SK-N-SH treated with all-trans-retinoic acid at 6 μM for 48 hours (cell line): ENCODE measurements around the gene DPP7.

ENCODE experiments used
- ARNTL ChIP-seq: fragments of 450-650 bp; formaldehyde crosslinking; IDR thresholded peaks from 2 replicates; pipeline ENCODE4 v1.5.0; 2020; ENCODE audit warnings: low read depth, mild to moderate bottlenecking, moderate library complexity, borderline replicate concordance
- BACH2 ChIP-seq: fragments of 250-450 bp; sonication (Bioruptor Pico); IDR thresholded peaks from 2 replicates; pipeline ENCODE4 v1.9.0; 2021; ENCODE audit warnings: mild to moderate bottlenecking, borderline replicate concordance
- CSDC2 ChIP-seq: fragments of 250-450 bp; sonication (Bioruptor Pico); IDR thresholded peaks from 2 replicates; pipeline ENCODE4 v1.5.0; 2020; ENCODE audit warnings: mild to moderate bottlenecking, moderate library complexity
- RARB ChIP-seq: fragments of 250-450 bp; sonication (Bioruptor Pico); IDR thresholded peaks from 2 replicates; pipeline ENCODE4 v1.8.0; 2021; ENCODE audit warnings: mild to moderate bottlenecking, moderate library complexity
- TOX ChIP-seq: fragments of 250-450 bp; sonication (Bioruptor Pico); IDR thresholded peaks from 2 replicates; pipeline ENCODE4 v1.8.0; 2021; ENCODE audit warnings: mild to moderate bottlenecking, moderate library complexity, borderline replicate concordance
- ZFP30 ChIP-seq: fragments of 450-650 bp; formaldehyde crosslinking; IDR thresholded peaks from 2 replicates; pipeline ENCODE4 v1.5.0; 2022; ENCODE audit warnings: mild to moderate bottlenecking, moderate library complexity
- ZNF70 ChIP-seq: fragments of 450-650 bp; formaldehyde crosslinking; IDR thresholded peaks from 2 replicates; pipeline ENCODE4 v1.5.0; 2020; ENCODE audit warnings: mild to moderate bottlenecking, moderate library complexity
- ZNF8 ChIP-seq: fragments of 450-650 bp; formaldehyde crosslinking; IDR thresholded peaks from 2 replicates; pipeline ENCODE4 v1.5.0; 2020; ENCODE audit warnings: mild to moderate bottlenecking, moderate library complexity
- TF ChIP-seq, protein P1 (sequence below): fragments of 250-450 bp; sonication (Bioruptor Pico); IDR thresholded peaks from 2 replicates; pipeline ENCODE4 v1.8.0; 2020; ENCODE audit warnings: mild to moderate bottlenecking, moderate library complexity, borderline replicate concordance
- TF ChIP-seq, protein P2 (sequence below): fragments of 250-450 bp; sonication (Bioruptor Pico); IDR thresholded peaks from 2 replicates; pipeline ENCODE4 v1.5.0; 2020; ENCODE audit warnings: mild to moderate bottlenecking, moderate library complexity

DNA sequence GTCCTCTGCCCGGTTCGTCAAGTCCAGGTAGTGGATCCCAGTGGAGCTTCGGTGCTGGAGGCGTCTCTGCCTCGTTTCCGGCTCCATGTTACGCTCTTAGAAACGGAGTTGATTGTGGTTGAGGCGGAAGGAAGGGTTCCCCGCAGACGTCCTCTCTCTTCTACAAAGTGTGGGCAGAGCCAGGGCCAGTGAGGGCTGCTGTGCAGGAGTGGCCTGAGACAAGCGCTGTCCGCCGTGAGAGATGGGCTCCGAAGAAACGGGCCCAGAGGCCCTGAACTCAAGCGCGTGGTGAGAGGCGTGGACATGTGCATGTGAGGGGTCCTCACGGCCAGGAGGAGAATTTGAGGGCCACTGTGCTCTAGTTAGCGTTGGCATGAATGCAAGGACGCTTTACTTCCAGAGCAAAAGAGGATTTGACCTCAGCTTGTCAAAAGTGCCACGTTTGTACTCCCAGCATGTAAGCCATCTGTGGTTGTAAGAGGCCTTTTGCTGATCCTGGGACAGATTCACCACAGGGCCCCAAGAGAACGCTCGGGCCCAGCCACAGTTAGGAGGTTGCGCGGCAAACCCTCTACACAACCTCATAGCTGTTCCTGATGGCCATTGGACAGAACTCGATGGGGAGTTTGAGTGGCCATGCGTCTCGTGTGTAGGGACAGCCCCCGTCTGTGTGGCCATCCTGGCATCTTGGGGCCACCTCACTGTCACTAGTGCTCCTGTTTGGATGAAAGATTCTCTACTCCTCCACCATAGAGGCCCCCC, 17.6 kb downstream of the DPP7 start:
- TF ChIP-seq CSDC2 (CRISPR knock-in tag) (no peak), ZFP30 (CRISPR knock-in tag) (no peak), RARB (CRISPR knock-in tag) (no peak), TOX (CRISPR knock-in tag) (no peak), ZNF70 (CRISPR knock-in tag) (no peak), ARNTL (CRISPR knock-in tag) (no peak), BACH2 (no peak), ZNF8 (CRISPR knock-in tag) (no peak)
- TF ChIP-seq, protein P1, sequence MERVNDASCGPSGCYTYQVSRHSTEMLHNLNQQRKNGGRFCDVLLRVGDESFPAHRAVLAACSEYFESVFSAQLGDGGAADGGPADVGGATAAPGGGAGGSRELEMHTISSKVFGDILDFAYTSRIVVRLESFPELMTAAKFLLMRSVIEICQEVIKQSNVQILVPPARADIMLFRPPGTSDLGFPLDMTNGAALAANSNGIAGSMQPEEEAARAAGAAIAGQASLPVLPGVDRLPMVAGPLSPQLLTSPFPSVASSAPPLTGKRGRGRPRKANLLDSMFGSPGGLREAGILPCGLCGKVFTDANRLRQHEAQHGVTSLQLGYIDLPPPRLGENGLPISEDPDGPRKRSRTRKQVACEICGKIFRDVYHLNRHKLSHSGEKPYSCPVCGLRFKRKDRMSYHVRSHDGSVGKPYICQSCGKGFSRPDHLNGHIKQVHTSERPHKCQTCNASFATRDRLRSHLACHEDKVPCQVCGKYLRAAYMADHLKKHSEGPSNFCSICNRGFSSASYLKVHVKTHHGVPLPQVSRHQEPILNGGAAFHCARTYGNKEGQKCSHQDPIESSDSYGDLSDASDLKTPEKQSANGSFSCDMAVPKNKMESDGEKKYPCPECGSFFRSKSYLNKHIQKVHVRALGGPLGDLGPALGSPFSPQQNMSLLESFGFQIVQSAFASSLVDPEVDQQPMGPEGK (CRISPR knock-in tag): no peak
- TF ChIP-seq, protein P2, sequence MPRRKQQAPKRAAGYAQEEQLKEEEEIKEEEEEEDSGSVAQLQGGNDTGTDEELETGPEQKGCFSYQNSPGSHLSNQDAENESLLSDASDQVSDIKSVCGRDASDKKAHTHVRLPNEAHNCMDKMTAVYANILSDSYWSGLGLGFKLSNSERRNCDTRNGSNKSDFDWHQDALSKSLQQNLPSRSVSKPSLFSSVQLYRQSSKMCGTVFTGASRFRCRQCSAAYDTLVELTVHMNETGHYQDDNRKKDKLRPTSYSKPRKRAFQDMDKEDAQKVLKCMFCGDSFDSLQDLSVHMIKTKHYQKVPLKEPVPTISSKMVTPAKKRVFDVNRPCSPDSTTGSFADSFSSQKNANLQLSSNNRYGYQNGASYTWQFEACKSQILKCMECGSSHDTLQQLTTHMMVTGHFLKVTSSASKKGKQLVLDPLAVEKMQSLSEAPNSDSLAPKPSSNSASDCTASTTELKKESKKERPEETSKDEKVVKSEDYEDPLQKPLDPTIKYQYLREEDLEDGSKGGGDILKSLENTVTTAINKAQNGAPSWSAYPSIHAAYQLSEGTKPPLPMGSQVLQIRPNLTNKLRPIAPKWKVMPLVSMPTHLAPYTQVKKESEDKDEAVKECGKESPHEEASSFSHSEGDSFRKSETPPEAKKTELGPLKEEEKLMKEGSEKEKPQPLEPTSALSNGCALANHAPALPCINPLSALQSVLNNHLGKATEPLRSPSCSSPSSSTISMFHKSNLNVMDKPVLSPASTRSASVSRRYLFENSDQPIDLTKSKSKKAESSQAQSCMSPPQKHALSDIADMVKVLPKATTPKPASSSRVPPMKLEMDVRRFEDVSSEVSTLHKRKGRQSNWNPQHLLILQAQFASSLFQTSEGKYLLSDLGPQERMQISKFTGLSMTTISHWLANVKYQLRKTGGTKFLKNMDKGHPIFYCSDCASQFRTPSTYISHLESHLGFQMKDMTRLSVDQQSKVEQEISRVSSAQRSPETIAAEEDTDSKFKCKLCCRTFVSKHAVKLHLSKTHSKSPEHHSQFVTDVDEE (CRISPR knock-in tag): no peak
